Measurements from ENCODE around the gene AP5S1. TPM values are rescaled to one million over a fixed set of nuclear protein-coding genes. Genes with fewer than 3 reads are reported as not detected.
A peak's percentile ranks its signal among the peaks of the same experiment; 100 is the strongest.

The AP5S1 gene
- total and polyA plus RNA-seq, 2 of the 13 experiments (the other 11 are each of a cell fraction or from before 2014, with no cell fraction given), result 7.9 to 23.2 TPM

GRCh38 chr20:3785240-3786125 is 34.9 kb upstream of the AP5S1 start (continued):
- no peak for TF ChIP-seq ZNF740 (CRISPR knock-in tag; IDR thresholded peaks at IDR 0.05)
- no peak for TF ChIP-seq ZNF747 (CRISPR knock-in tag; IDR thresholded peaks at IDR 0.05; ENCODE audit: borderline replicate concordance)
- no peak for TF ChIP-seq ZNF44 (CRISPR knock-in tag; IDR thresholded peaks at IDR 0.05)
- no peak for TF ChIP-seq CBX5 (CRISPR knock-in tag; IDR thresholded peaks at IDR 0.05; ENCODE audit: borderline replicate concordance)
- TF ChIP-seq ATF7 (IDR thresholded peaks at IDR 0.05), result no peak
- no peak for TF ChIP-seq ATF7 (CRISPR knock-in tag; IDR thresholded peaks at IDR 0.05)
- TF ChIP-seq PAXIP1 (CRISPR knock-in tag; conservative IDR thresholded peaks at IDR 0.05), result 0 out of 2 replicates have a peak, but pooled peaks have one; percentile 29
- TF ChIP-seq NCOA2 (CRISPR knock-in tag; IDR thresholded peaks at IDR 0.05), result no peak
- no peak for TF ChIP-seq ZFP90 (CRISPR knock-in tag; IDR thresholded peaks at IDR 0.05; ENCODE audit: borderline replicate concordance)
- TF ChIP-seq ZNF329 (CRISPR knock-in tag; IDR thresholded peaks at IDR 0.05; ENCODE audit: low read depth), result no peak
- peak; percentile 9 for TF ChIP-seq AGO1 (IDR thresholded peaks at IDR 0.05; ENCODE audit: low read depth, low read length, poor library complexity, severe bottlenecking)
- no peak for TF ChIP-seq GTF3A (CRISPR knock-in tag; conservative IDR thresholded peaks at IDR 0.05)
- TF ChIP-seq ZNF609 (CRISPR knock-in tag; IDR thresholded peaks at IDR 0.05; ENCODE audit: borderline replicate concordance), result no peak
- TF ChIP-seq NCOR1 (IDR thresholded peaks at IDR 0.05; ENCODE audit: borderline replicate concordance, low read length), result no peak
- no peak for TF ChIP-seq ZNF260 (CRISPR knock-in tag; IDR thresholded peaks at IDR 0.05; ENCODE audit: borderline replicate concordance, low read depth)
- no peak for TF ChIP-seq FOXK2 (IDR thresholded peaks at IDR 0.05)
- no peak for TF ChIP-seq MNT (IDR thresholded peaks at IDR 0.05)
- TF ChIP-seq RBM22 (optimal IDR thresholded peaks at IDR 0.05; ENCODE audit: low read length), result no peak
- no peak for TF ChIP-seq AKAP8 (CRISPR knock-in tag; IDR thresholded peaks at IDR 0.05)

Measured in HepG2 (cell line).